OCI-LY1 (cell line): ENCODE measurements around the gene NIBAN1.

Experiments
- H2AFZ ChIP-seq: fragments of 200-600 bp; sonication (generic), shearing (Covaris generic); 2 replicates; pipeline ENCODE4 v1.6.0; 2014; ENCODE audit warnings: antibody characterized with exemption, mild to moderate bottlenecking, low read length
- H3F3A ChIP-seq: fragments of 200-600 bp; sonication (generic), shearing (Covaris generic); 2 replicates; pipeline ENCODE4 v1.6.0; 2014; ENCODE audit warnings: mild to moderate bottlenecking, antibody characterized with exemption, low read length, moderate library complexity; ENCODE audit not compliant: insufficient read depth
- H3K27ac ChIP-seq: fragments of 200-600 bp; sonication (generic); 2 replicates; pipeline ENCODE4 v1.5.1; 2014; ENCODE audit warnings: low read length, mixed run types, mild to moderate bottlenecking, low read depth; ENCODE audit not compliant: poor library complexity, severe bottlenecking
- H3K27me3 ChIP-seq: fragments of 200-600 bp; sonication (generic); 2 replicates; pipeline ENCODE4 v1.6.0; 2014; ENCODE audit warnings: antibody characterized with exemption, mild to moderate bottlenecking, low read length, moderate library complexity; ENCODE audit not compliant: insufficient read depth
- H3K36me3 ChIP-seq: fragments of 200-600 bp; sonication (generic); 2 replicates; pipeline ENCODE4 v1.6.1; 2014; ENCODE audit warnings: mild to moderate bottlenecking, antibody characterized with exemption, low read length, moderate library complexity, mixed read lengths; ENCODE audit not compliant: insufficient read depth
- H3K4me1 ChIP-seq: fragments of 200-600 bp; sonication (generic); 2 replicates; pipeline ENCODE4 v1.5.1; 2014; ENCODE audit warnings: mild to moderate bottlenecking, low read length, moderate library complexity; ENCODE audit not compliant: insufficient read depth, severe bottlenecking
- H3K4me2 ChIP-seq: fragments of 200-600 bp; sonication (generic), shearing (Covaris generic); 2 replicates; pipeline ENCODE4 v1.6.1; 2014; ENCODE audit warnings: low read length
- H3K4me3 ChIP-seq: fragments of 200-600 bp; sonication (generic); 2 replicates; pipeline ENCODE4 v1.5.1; 2014; ENCODE audit warnings: low read length, low read depth, mild to moderate bottlenecking, mixed read lengths; ENCODE audit not compliant: poor library complexity, severe bottlenecking
- H3K79me2 ChIP-seq: fragments of 200-600 bp; shearing (Covaris generic); 2 replicates; pipeline ENCODE4 v1.6.1; 2016; ENCODE audit warnings: mixed run types, low read length, mixed read lengths; ENCODE audit not compliant: insufficient read depth
- H3K9ac ChIP-seq: fragments of 200-600 bp; sonication (generic), shearing (Covaris generic); 2 replicates; pipeline ENCODE4 v1.6.1; 2014; ENCODE audit warnings: mild to moderate bottlenecking, low read length, mixed read lengths
- H3K9me2 ChIP-seq: fragments of 200-600 bp; sonication (generic), shearing (Covaris generic); 2 replicates; pipeline ENCODE4 v1.6.1; 2014; ENCODE audit warnings: low read depth, mild to moderate bottlenecking, low read length, mixed read lengths
- H3K9me3 ChIP-seq: fragments of 200-600 bp; shearing (Covaris generic); 2 replicates; pipeline ENCODE4 v1.6.1; 2014; ENCODE audit warnings: low read length, mixed read lengths
- H4K20me1 ChIP-seq: fragments of 200-600 bp; sonication (generic), shearing (Covaris generic); 2 replicates; pipeline ENCODE4 v1.6.0; 2016; ENCODE audit warnings: mild to moderate bottlenecking, low read length; ENCODE audit not compliant: insufficient read depth
- CTCF ChIP-seq: fragments of 200-600 bp; sonication (generic), shearing (Covaris generic); IDR thresholded peaks from 2 replicates; pipeline ENCODE4 v1.5.1; 2017; ENCODE audit warnings: mild to moderate bottlenecking, antibody characterized with exemption, low read length, moderate library complexity, mixed read lengths
- EZH2 ChIP-seq: fragments of 200-600 bp; sonication (generic), shearing (Covaris generic); IDR thresholded peaks from 2 replicates; pipeline ENCODE4 v1.8.0; 2017; ENCODE audit warnings: borderline replicate concordance, mixed run types, mild to moderate bottlenecking, antibody characterized with exemption, low read length, moderate library complexity, mixed read lengths

The NIBAN1 gene

GRCh38 chr1:184951788-184952187, 22.5 kb downstream of the NIBAN1 start:
- no peak overlapping the region for H3K9ac ChIP-seq
- no peak overlapping the region for H3K27ac ChIP-seq
- H4K20me1 ChIP-seq = no peaks in the 10 kb centered on the region
- H3K4me2 ChIP-seq = no peak overlapping the region
- H3K9me2 ChIP-seq = no peaks in the 10 kb centered on the region
- H3K36me3 ChIP-seq = no peaks in the 10 kb centered on the region
- no peaks in the 10 kb centered on the region for H3K9me3 ChIP-seq
- no peaks in the 10 kb centered on the region for H3K79me2 ChIP-seq
- H3K4me3 ChIP-seq = no peak overlapping the region
- no peak overlapping the region for H2AFZ ChIP-seq
- no peaks in the 10 kb centered on the region for H3K4me1 ChIP-seq
- TF ChIP-seq CTCF (no peak), EZH2 (no peak)
- H3F3A ChIP-seq = no peaks in the 10 kb centered on the region
- H3K27me3 ChIP-seq = no peaks in the 10 kb centered on the region

- Histone ChIP-seq H3K27ac (no peak overlapping the region), H3K27me3 (no peaks in the 10 kb centered on the region), H3K79me2 (no peaks in the 10 kb centered on the region), H3K9me3 (no peaks in the 10 kb centered on the region), H3K4me3 (no peak overlapping the region), H3K9me2 (no peaks in the 10 kb centered on the region), H3K4me2 (no peak overlapping the region), H3K4me1 (no peaks in the 10 kb centered on the region), H2AFZ (no peak overlapping the region), H3F3A (no peaks in the 10 kb centered on the region), H4K20me1 (no peaks in the 10 kb centered on the region), H3K36me3 (no peaks in the 10 kb centered on the region), H3K9ac (no peak overlapping the region)
- TF ChIP-seq CTCF = no peak
- TF ChIP-seq EZH2 = no peak
Observed at GRCh38 chr1:184950906-184951305, 23.4 kb downstream of the NIBAN1 start.

GRCh38 chr1:184950227-184950626, 24.1 kb downstream of the NIBAN1 start:
- H3K9me2 ChIP-seq = no peaks in the 10 kb centered on the region
- no peak overlapping the region for H2AFZ ChIP-seq
- H3K9ac ChIP-seq = no peak overlapping the region
- TF ChIP-seq CTCF (no peak), EZH2 (no peak)
- no peaks in the 10 kb centered on the region for H3K27me3 ChIP-seq
- no peak overlapping the region for H3K27ac ChIP-seq
- no peaks in the 10 kb centered on the region for H3K36me3 ChIP-seq
- H3K9me3 ChIP-seq = no peaks in the 10 kb centered on the region
- H4K20me1 ChIP-seq = no peaks in the 10 kb centered on the region
- H3K4me1 ChIP-seq = no peaks in the 10 kb centered on the region
- H3K79me2 ChIP-seq = no peaks in the 10 kb centered on the region
- no peak overlapping the region for H3K4me3 ChIP-seq
- H3F3A ChIP-seq = no peaks in the 10 kb centered on the region
- H3K4me2 ChIP-seq = no peak overlapping the region
